ENCODE results near the gene MET.
A peak's percentile ranks its signal among the peaks of the same experiment; 100 is the strongest.
"Not testable (repeated sequence)": the region's sequence is repeated elsewhere in the genome, so short reads cannot be mapped to it uniquely, and the experiment has no call there.

The MET gene

GRCh38 chr7:116815041-116815440 lies 143.0 kb downstream of the MET start:
- Histone ChIP-seq H3K4me2 (no peak overlapping the region), H4K20me1 (no peaks in the 10 kb centered on the region), H3K27ac (no peak overlapping the region), H3K4me1 (peaks cover 0 to 14% (median 0%) of the 10 kb centered on the region in 10 experiments; a peak in 5 of 20 replicates), H3K9ac (no peak overlapping the region), H3K4me3 (no peak overlapping the region), H3K27me3 (no peaks in the 10 kb centered on the region), H3K36me3 (no peaks in the 10 kb centered on the region), H3K9me3 (replicated peaks in 1 of 11) (no peaks in the 10 kb centered on the region)
- TF ChIP-seq Cebpa-rat (IDR thresholded peaks at IDR 0.05), result no peak

- Histone ChIP-seq H3K27ac (no peak overlapping the region), H3K9me3 (replicated peaks in 1 of 11) (peaks cover 7 to 24% (median 13%) of the 10 kb centered on the region in 11 experiments; a peak in 16 of 22 replicates), H4K20me1 (no peaks in the 10 kb centered on the region), H3K4me2 (0 out of 22 replicates have a peak overlapping the region, but pooled peaks of 1 of the 11 experiments have one; percentile 22), H3K9ac (no peak overlapping the region), H3K36me3 (no peaks in the 10 kb centered on the region), H3K27me3 (no peaks in the 10 kb centered on the region), H3K4me3 (no peak overlapping the region), H3K4me1 (peaks cover 0 to 6% (median 0%) of the 10 kb centered on the region in 10 experiments; a peak in 2 of 20 replicates)
- TF ChIP-seq Cebpa-rat (IDR thresholded peaks at IDR 0.05), result no peak
Measured at GRCh38 chr7:116820149-116820548, 148.2 kb downstream of the MET start.

GRCh38 chr7:116821647-116822046 lies 149.7 kb downstream of the MET start:
- not testable (repeated sequence) for H3K4me2 ChIP-seq, H3K4me3 ChIP-seq, H3K36me3 ChIP-seq, H3K4me1 ChIP-seq, H4K20me1 ChIP-seq, H3K27ac ChIP-seq, H3K9ac ChIP-seq, H3K27me3 ChIP-seq
- peaks cover 10 to 28% (median 16%) of the 10 kb centered on the region in 11 experiments; a peak in 16 of 22 replicates for H3K9me3 ChIP-seq (replicated peaks in 1 of 11)

GRCh38 chr7:116824449-116824848 lies 152.5 kb downstream of the MET start:
- Histone ChIP-seq H3K27ac (no peak overlapping the region), H3K4me3 (no peak overlapping the region), H3K9me3 (replicated peaks in 1 of 11) (peaks cover 10 to 28% (median 16%) of the 10 kb centered on the region in 11 experiments; a peak in 16 of 22 replicates), H3K4me1 (peaks cover 0 to 8% (median 0%) of the 10 kb centered on the region in 10 experiments; a peak in 4 of 20 replicates), H3K27me3 (no peaks in the 10 kb centered on the region), H3K9ac (no peak overlapping the region), H3K36me3 (no peaks in the 10 kb centered on the region), H4K20me1 (no peaks in the 10 kb centered on the region), H3K4me2 (no peak overlapping the region; a peak in 1 of 22 replicates)
- no peak for TF ChIP-seq Cebpa-rat (IDR thresholded peaks at IDR 0.05)

- H3K4me1 ChIP-seq, result peaks cover 0 to 12% (median 0%) of the 10 kb centered on the region in 10 experiments; a peak in 2 of 20 replicates
- no peak for TF ChIP-seq Cebpa-rat (IDR thresholded peaks at IDR 0.05)
Measured at GRCh38 chr7:116828281-116828680, 156.3 kb downstream of the MET start.

GRCh38 chr7:116829041-116829440 lies 157.0 kb downstream of the MET start:
- Histone ChIP-seq H3K4me2 (peak overlapping the region in 2 of 11 experiments; percentile 10 to 27; a peak in 1 of 22 replicates), H3K27ac (no peak overlapping the region), H3K4me1 (peaks cover 0 to 12% (median 0%) of the 10 kb centered on the region in 10 experiments; a peak in 2 of 20 replicates), H3K9ac (no peak overlapping the region), H3K36me3 (no peaks in the 10 kb centered on the region), H4K20me1 (no peaks in the 10 kb centered on the region), H3K9me3 (replicated peaks in 1 of 11) (peaks cover 10 to 18% (median 12%) of the 10 kb centered on the region in 11 experiments; a peak in 15 of 22 replicates), H3K27me3 (no peaks in the 10 kb centered on the region), H3K4me3 (no peak overlapping the region)
- TF ChIP-seq Cebpa-rat (IDR thresholded peaks at IDR 0.05), result no peak

More at GRCh38 chr7:116828281-116828680, 156.3 kb downstream of the MET start:
- Histone ChIP-seq H3K4me2 (no peak overlapping the region), H3K9me3 (replicated peaks in 1 of 11) (peaks cover 10 to 22% (median 14%) of the 10 kb centered on the region in 11 experiments; a peak in 15 of 22 replicates), H4K20me1 (no peaks in the 10 kb centered on the region), H3K4me3 (no peak overlapping the region), H3K27ac (no peak overlapping the region), H3K27me3 (no peaks in the 10 kb centered on the region), H3K36me3 (no peaks in the 10 kb centered on the region), H3K9ac (no peak overlapping the region)

GRCh38 chr7:116829493-116829892 lies 157.5 kb downstream of the MET start:
- peaks cover 7 to 13% (median 9%) of the 10 kb centered on the region in 11 experiments; a peak in 14 of 22 replicates for H3K9me3 ChIP-seq (replicated peaks in 1 of 11)
- no peaks in the 10 kb centered on the region for H3K36me3 ChIP-seq
- H3K4me3 ChIP-seq, result no peak overlapping the region
- no peak overlapping the region for H3K9ac ChIP-seq
- H3K4me1 ChIP-seq, result peaks cover 0 to 12% (median 0%) of the 10 kb centered on the region in 10 experiments; a peak in 2 of 20 replicates
- no peak overlapping the region for H3K27ac ChIP-seq
- no peaks in the 10 kb centered on the region for H4K20me1 ChIP-seq
- no peaks in the 10 kb centered on the region for H3K27me3 ChIP-seq
- H3K4me2 ChIP-seq, result peak overlapping the region in 2 of 11 experiments; percentile 10 to 27; a peak in 1 of 22 replicates
- no peak for TF ChIP-seq Cebpa-rat (IDR thresholded peaks at IDR 0.05)

GRCh38 chr7:116832692-116833091 lies 160.7 kb downstream of the MET start:
- Histone ChIP-seq H3K4me1 (peaks cover 0 to 12% (median 0%) of the 10 kb centered on the region in 10 experiments; a peak in 2 of 20 replicates), H3K36me3 (no peaks in the 10 kb centered on the region), H3K9me3 (replicated peaks in 1 of 11) (no peaks in the 10 kb centered on the region), H3K9ac (no peak overlapping the region), H3K4me2 (no peak overlapping the region), H4K20me1 (no peaks in the 10 kb centered on the region), H3K27ac (no peak overlapping the region), H3K4me3 (no peak overlapping the region), H3K27me3 (no peaks in the 10 kb centered on the region)
- no peak for TF ChIP-seq Cebpa-rat (IDR thresholded peaks at IDR 0.05)

GRCh38 chr7:116834815-116835504 lies 163.0 kb downstream of the MET start:
- Histone ChIP-seq H3K4me1 (no peaks in the 10 kb centered on the region), H3K27ac (no peak overlapping the region), H3K27me3 (no peaks in the 10 kb centered on the region), H3K9me3 (replicated peaks in 1 of 11) (no peaks in the 10 kb centered on the region), H3K4me2 (no peak overlapping the region), H4K20me1 (no peaks in the 10 kb centered on the region), H3K4me3 (no peak overlapping the region), H3K36me3 (no peaks in the 10 kb centered on the region), H3K9ac (no peak overlapping the region)
- TF ChIP-seq Cebpa-rat (IDR thresholded peaks at IDR 0.05), result no peak

GRCh38 chr7:116836048-116836447 lies 164.1 kb downstream of the MET start:
- H3K27ac ChIP-seq, result no peak overlapping the region
- TF ChIP-seq Cebpa-rat (IDR thresholded peaks at IDR 0.05), result no peak

More at GRCh38 chr7:116836048-116836447, 164.1 kb downstream of the MET start:
- no peaks in the 10 kb centered on the region for H3K36me3 ChIP-seq
- H3K9me3 ChIP-seq (replicated peaks in 1 of 11), result no peaks in the 10 kb centered on the region
- H3K4me3 ChIP-seq, result no peak overlapping the region
- H3K27me3 ChIP-seq, result no peaks in the 10 kb centered on the region
- no peaks in the 10 kb centered on the region for H3K4me1 ChIP-seq
- H3K4me2 ChIP-seq, result no peak overlapping the region
- no peak overlapping the region for H3K9ac ChIP-seq
- H4K20me1 ChIP-seq, result no peaks in the 10 kb centered on the region
